ENCODE measurements around the gene CCDC184.

Gene CCDC184

DNA sequence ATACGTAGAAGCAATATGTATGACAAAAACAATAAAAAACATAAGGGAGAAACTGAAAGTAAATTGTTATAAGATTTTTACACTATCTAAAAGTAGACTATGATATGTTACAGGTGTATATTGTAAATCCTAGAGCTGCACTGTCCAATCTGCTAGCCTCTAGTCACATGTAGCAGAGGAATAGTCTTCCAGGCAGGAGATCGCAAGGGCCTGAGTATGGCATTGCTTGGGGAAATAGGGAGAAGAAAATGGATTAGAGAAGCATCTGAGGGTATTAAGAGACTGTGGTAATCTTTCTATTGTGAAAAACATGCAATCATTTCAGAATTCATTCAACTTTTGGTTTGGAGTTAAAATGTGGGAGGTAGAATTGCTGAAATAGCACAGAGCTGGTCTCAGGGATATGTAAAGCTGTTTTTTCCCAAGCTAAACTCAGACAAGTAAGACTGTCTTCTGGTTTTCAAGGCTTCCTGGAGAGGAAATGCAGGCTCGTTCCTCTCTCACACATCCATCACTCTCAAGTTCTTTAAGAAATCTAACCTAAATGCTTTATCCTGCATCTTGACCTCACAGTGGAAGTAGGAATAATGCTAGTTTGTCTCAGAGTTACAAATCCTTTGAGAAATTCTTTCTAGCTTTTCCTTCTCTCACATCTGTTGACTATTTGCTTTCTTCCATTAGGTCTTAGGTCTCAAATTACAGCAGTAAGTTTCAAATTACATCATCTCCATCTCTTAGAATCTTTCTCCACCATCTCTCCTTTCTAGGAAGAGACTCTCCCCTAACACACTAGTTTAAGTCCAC, 7.6 kb upstream of the CCDC184 start:
- H3K9ac ChIP-seq (ENCODE audit: low read length) = no peak overlapping the region
- 0 out of 2 replicates have a peak, but pooled peaks cover 20% of the 10 kb centered on the region for H3K27me3 ChIP-seq (ENCODE audit: low read depth, low read length)
- H3K9me3 ChIP-seq (ENCODE audit: insufficient read depth, low read length) = no peaks in the 10 kb centered on the region
- no peaks in the 10 kb centered on the region for H3K79me2 ChIP-seq (ENCODE audit: low read length)
- TF ChIP-seq, protein P1, sequence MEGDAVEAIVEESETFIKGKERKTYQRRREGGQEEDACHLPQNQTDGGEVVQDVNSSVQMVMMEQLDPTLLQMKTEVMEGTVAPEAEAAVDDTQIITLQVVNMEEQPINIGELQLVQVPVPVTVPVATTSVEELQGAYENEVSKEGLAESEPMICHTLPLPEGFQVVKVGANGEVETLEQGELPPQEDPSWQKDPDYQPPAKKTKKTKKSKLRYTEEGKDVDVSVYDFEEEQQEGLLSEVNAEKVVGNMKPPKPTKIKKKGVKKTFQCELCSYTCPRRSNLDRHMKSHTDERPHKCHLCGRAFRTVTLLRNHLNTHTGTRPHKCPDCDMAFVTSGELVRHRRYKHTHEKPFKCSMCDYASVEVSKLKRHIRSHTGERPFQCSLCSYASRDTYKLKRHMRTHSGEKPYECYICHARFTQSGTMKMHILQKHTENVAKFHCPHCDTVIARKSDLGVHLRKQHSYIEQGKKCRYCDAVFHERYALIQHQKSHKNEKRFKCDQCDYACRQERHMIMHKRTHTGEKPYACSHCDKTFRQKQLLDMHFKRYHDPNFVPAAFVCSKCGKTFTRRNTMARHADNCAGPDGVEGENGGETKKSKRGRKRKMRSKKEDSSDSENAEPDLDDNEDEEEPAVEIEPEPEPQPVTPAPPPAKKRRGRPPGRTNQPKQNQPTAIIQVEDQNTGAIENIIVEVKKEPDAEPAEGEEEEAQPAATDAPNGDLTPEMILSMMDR (IDR thresholded peaks at IDR 0.05; ENCODE audit: low read depth, low read length) = no peak
- TF ChIP-seq EZH2phosphoT487 (IDR thresholded peaks at IDR 0.05; ENCODE audit: low read depth) = no peak
- H3K4me2 ChIP-seq (ENCODE audit: low read length) = no peak overlapping the region
- no peak overlapping the region for H3K27ac ChIP-seq (ENCODE audit: low read length)
- no peak overlapping the region for H3K4me3 ChIP-seq (ENCODE audit: low read length)
- H3K4me1 ChIP-seq (ENCODE audit: low read length) = no peaks in the 10 kb centered on the region
- no peaks in the 10 kb centered on the region for H3K36me3 ChIP-seq (replicated peaks; ENCODE audit: low read depth, low read length)
- no peak overlapping the region for H2AFZ ChIP-seq (ENCODE audit: low read depth, low read length)
- no peaks in the 10 kb centered on the region for H4K20me1 ChIP-seq (ENCODE audit: insufficient read depth, low read length)

DNA sequence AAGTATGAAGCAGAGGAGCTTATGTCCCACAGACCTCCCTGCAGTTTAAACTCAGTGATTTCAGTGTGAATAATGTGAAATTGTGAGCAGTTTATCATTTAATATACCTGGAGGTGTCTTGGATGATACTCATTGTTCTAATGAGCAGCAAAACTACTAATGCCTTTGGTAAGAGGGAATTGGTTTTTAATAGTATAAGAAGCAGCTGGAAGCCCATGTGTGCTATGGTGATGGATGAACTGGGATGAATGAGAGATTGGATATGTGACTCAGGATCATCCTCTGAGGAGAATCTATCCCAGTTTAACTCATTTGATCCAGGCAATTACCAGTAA, 7.1 kb upstream of the CCDC184 start:
- no peaks in the 10 kb centered on the region for H3K4me1 ChIP-seq (ENCODE audit: low read length)
- no peak overlapping the region for H3K4me2 ChIP-seq (ENCODE audit: low read length)
- H4K20me1 ChIP-seq (ENCODE audit: insufficient read depth, low read length) = no peaks in the 10 kb centered on the region
- no peak for TF ChIP-seq EZH2phosphoT487 (IDR thresholded peaks at IDR 0.05; ENCODE audit: low read depth)
- H3K4me3 ChIP-seq (ENCODE audit: low read length) = no peak overlapping the region
- H3K9me3 ChIP-seq (ENCODE audit: insufficient read depth, low read length) = no peaks in the 10 kb centered on the region
- peaks cover 25% of the 10 kb centered on the region for H3K27me3 ChIP-seq (ENCODE audit: low read depth, low read length)
- no peaks in the 10 kb centered on the region for H3K36me3 ChIP-seq (replicated peaks; ENCODE audit: low read depth, low read length)
- no peak overlapping the region for H3K9ac ChIP-seq (ENCODE audit: low read length)
- H3K27ac ChIP-seq (ENCODE audit: low read length) = no peak overlapping the region
- no peak overlapping the region for H2AFZ ChIP-seq (ENCODE audit: low read depth, low read length)
- H3K79me2 ChIP-seq (ENCODE audit: low read length) = no peaks in the 10 kb centered on the region

DNA sequence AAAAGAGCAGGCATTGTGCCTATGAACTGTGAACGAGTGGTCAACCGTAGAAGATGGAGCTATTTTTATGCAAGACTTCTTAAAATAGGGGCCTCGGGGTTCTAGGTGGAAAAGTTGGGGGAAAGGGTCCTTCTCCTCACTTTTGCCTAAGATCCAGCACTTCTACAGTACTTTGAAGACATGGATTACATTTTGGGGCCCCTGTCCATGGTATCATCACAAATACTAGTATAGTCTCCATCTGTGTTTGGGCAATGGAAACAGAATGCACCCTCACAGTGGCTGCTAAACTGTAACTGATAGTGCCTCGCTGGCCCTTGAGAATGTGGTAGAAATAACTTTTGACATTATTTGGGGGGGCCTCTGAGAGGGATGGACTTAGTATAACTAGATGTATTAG, 5.5 kb upstream of the CCDC184 start:
- no peaks in the 10 kb centered on the region for H3K79me2 ChIP-seq (ENCODE audit: low read length)
- H4K20me1 ChIP-seq (ENCODE audit: insufficient read depth, low read length) = no peaks in the 10 kb centered on the region
- no peaks in the 10 kb centered on the region for H3K9me3 ChIP-seq (ENCODE audit: insufficient read depth, low read length)
- TF ChIP-seq EZH2phosphoT487 (IDR thresholded peaks at IDR 0.05; ENCODE audit: low read depth) = no peak
- no peak overlapping the region for H2AFZ ChIP-seq (ENCODE audit: low read depth, low read length)
- H3K36me3 ChIP-seq (replicated peaks; ENCODE audit: low read depth, low read length) = no peaks in the 10 kb centered on the region
- no peak overlapping the region for H3K27ac ChIP-seq (ENCODE audit: low read length)
- no peak overlapping the region for H3K9ac ChIP-seq (ENCODE audit: low read length)
- H3K27me3 ChIP-seq (ENCODE audit: low read depth, low read length) = peaks cover 32% of the 10 kb centered on the region
- H3K4me1 ChIP-seq (ENCODE audit: low read length) = peaks cover 4% of the 10 kb centered on the region
- no peak overlapping the region for H3K4me2 ChIP-seq (ENCODE audit: low read length)
- no peak overlapping the region for H3K4me3 ChIP-seq (ENCODE audit: low read length)

DNA sequence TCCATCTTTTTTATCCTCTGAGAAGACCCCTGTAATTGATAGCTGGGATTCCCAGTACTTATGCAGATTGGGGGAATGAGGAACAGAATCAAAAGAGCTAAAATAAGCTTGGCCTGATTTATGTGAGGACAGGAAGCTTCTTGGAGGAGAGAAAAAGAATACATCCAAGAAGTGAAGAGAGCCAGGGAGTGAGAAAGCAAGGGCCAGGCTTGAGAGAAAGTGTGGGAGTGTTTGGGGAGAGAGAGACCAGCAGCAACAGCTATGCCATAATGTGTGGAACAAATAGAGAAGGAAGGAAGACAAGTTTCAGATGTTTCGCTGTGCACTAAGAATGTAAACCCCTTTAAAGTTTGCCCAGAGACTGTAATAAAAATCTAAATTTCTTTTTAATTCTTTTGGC, 4.0 kb upstream of the CCDC184 start:
- Histone ChIP-seq H3K27me3 (ENCODE audit: low read depth, low read length) (peaks cover 32% of the 10 kb centered on the region), H2AFZ (ENCODE audit: low read depth, low read length) (no peak overlapping the region), H3K4me1 (ENCODE audit: low read length) (peaks cover 4% of the 10 kb centered on the region), H3K9me3 (ENCODE audit: insufficient read depth, low read length) (no peaks in the 10 kb centered on the region), H3K9ac (ENCODE audit: low read length) (no peak overlapping the region), H3K27ac (ENCODE audit: low read length) (no peak overlapping the region), H3K4me2 (ENCODE audit: low read length) (no peak overlapping the region), H3K79me2 (ENCODE audit: low read length) (no peaks in the 10 kb centered on the region), H4K20me1 (ENCODE audit: insufficient read depth, low read length) (no peaks in the 10 kb centered on the region), H3K36me3 (replicated peaks; ENCODE audit: low read depth, low read length) (no peaks in the 10 kb centered on the region), H3K4me3 (ENCODE audit: low read length) (no peak overlapping the region)
- TF ChIP-seq, protein P1 (IDR thresholded peaks at IDR 0.05; ENCODE audit: low read depth, low read length) = no peak
- TF ChIP-seq EZH2phosphoT487 (IDR thresholded peaks at IDR 0.05; ENCODE audit: low read depth) = no peak

DNA sequence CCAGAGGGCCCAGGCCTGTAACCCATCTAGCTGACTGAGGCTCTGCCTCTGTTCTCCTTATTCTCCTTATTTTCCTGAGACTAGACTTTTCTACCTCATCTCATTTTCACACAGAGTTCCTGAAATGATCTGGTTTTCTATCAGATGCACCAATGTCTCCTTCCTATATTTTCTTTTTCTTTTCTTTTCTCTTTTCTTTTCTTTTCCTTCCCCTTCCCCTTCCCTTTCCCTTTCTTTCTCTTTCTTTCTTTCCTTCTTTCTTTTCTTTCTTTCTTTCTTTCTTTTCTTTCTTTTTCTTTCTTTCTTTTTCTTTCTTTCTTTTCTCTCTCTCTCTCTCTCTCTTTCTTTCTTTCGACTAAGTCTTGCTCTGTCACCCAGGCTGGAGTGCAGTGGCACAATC, 3.0 kb upstream of the CCDC184 start:
- Histone ChIP-seq H3K9me3 (ENCODE audit: insufficient read depth, low read length) (no peaks in the 10 kb centered on the region), H2AFZ (ENCODE audit: low read depth, low read length) (no peak overlapping the region), H3K27ac (ENCODE audit: low read length) (no peak overlapping the region), H3K79me2 (ENCODE audit: low read length) (no peaks in the 10 kb centered on the region), H3K36me3 (replicated peaks; ENCODE audit: low read depth, low read length) (no peaks in the 10 kb centered on the region), H3K9ac (ENCODE audit: low read length) (no peak overlapping the region), H3K4me2 (ENCODE audit: low read length) (no peak overlapping the region), H3K4me1 (ENCODE audit: low read length) (peaks cover 14% of the 10 kb centered on the region), H3K27me3 (ENCODE audit: low read depth, low read length) (peaks cover 32% of the 10 kb centered on the region), H3K4me3 (ENCODE audit: low read length) (no peak overlapping the region), H4K20me1 (ENCODE audit: insufficient read depth, low read length) (no peaks in the 10 kb centered on the region)
- no peak for TF ChIP-seq EZH2phosphoT487 (IDR thresholded peaks at IDR 0.05; ENCODE audit: low read depth)
- TF ChIP-seq, protein P1 (IDR thresholded peaks at IDR 0.05; ENCODE audit: low read depth, low read length) = no peak
